ENCODE measurements around the gene IPCEF1. TPM values are rescaled to one million over a fixed set of nuclear protein-coding genes. Genes with fewer than 3 reads are reported as not detected.

Gene IPCEF1
- 10 to 100 TPM; 22.6 to 24.4 TPM for total RNA-seq

GRCh38 chr6:154356690-154357089, at the start of gene IPCEF1:
Gene IPCEF1 (minus strand): TSS chr6:154356803. CDS start chr6:154265947, 90,856 bp downstream.
- ChIA-PET CTCF (no interaction called here), POLR2A (no interaction called here)
- DNase-seq (no peak), ATAC-seq (no peak)
- no peak within 1 kb of the TSS for H3K27ac Mint-ChIP-seq
- H3K9me3 Mint-ChIP-seq (ENCODE audit: insufficient read depth), result no peaks in the 10 kb centered on the region
- no peaks in the 10 kb centered on the region for H3K36me3 Mint-ChIP-seq (ENCODE audit: low read depth)
- H3K4me3 Mint-ChIP-seq, result no peak within 1 kb of the TSS
- no peaks in the 10 kb centered on the region for H3K27me3 Mint-ChIP-seq (ENCODE audit: low read depth)
- peaks cover 41% of the 10 kb centered on the region for H3K4me1 Mint-ChIP-seq (ENCODE audit: low read depth)

- Mint-ChIP-seq H3K36me3 (ENCODE audit: low read depth) (no peaks in the 10 kb centered on the region), H3K4me3 (no peak overlapping the region), H3K27ac (no peak overlapping the region), H3K9me3 (ENCODE audit: insufficient read depth) (no peaks in the 10 kb centered on the region), H3K27me3 (ENCODE audit: low read depth) (no peaks in the 10 kb centered on the region), H3K4me1 (ENCODE audit: low read depth) (peaks cover 5% of the 10 kb centered on the region)
- ATAC-seq (no peak), DNase-seq (no peak)
- POLR2A ChIA-PET, result no interaction called here
- CTCF ChIA-PET, result no interaction called here
Measured at GRCh38 chr6:154406301-154406700, 49.7 kb upstream of the IPCEF1 start.

- ChIA-PET POLR2A (no interaction called here), CTCF (no interaction called here)
- DNase-seq (no peak), ATAC-seq (no peak)
- H3K4me3 Mint-ChIP-seq, result no peak overlapping the region
- no peaks in the 10 kb centered on the region for H3K27me3 Mint-ChIP-seq (ENCODE audit: low read depth)
- H3K27ac Mint-ChIP-seq, result no peak overlapping the region
- no peaks in the 10 kb centered on the region for H3K9me3 Mint-ChIP-seq (ENCODE audit: insufficient read depth)
- peaks cover 5% of the 10 kb centered on the region for H3K4me1 Mint-ChIP-seq (ENCODE audit: low read depth)
- H3K36me3 Mint-ChIP-seq (ENCODE audit: low read depth), result no peaks in the 10 kb centered on the region
Measured at GRCh38 chr6:154404791-154405400, 48.3 kb upstream of the IPCEF1 start.

- Mint-ChIP-seq H3K4me1 (ENCODE audit: low read depth) (peaks cover 5% of the 10 kb centered on the region), H3K36me3 (ENCODE audit: low read depth) (no peaks in the 10 kb centered on the region), H3K27me3 (ENCODE audit: low read depth) (no peaks in the 10 kb centered on the region), H3K9me3 (ENCODE audit: insufficient read depth) (no peaks in the 10 kb centered on the region), H3K4me3 (no peak overlapping the region), H3K27ac (no peak overlapping the region)
- no peak for DNase-seq
- ChIA-PET POLR2A (no interaction called here), CTCF (no interaction called here)
- no peak for ATAC-seq
Measured at GRCh38 chr6:154403788-154404187, 47.2 kb upstream of the IPCEF1 start.

GRCh38 chr6:154402081-154402780, 45.6 kb upstream of the IPCEF1 start:
- no peak overlapping the region for H3K4me3 Mint-ChIP-seq
- DNase-seq, result no peak
- POLR2A ChIA-PET, result no interaction called here
- no peak overlapping the region for H3K27ac Mint-ChIP-seq
- H3K36me3 Mint-ChIP-seq (ENCODE audit: low read depth), result no peaks in the 10 kb centered on the region
- no peak for ATAC-seq
- peaks cover 5% of the 10 kb centered on the region for H3K4me1 Mint-ChIP-seq (ENCODE audit: low read depth)
- CTCF ChIA-PET, result no interaction called here
- H3K27me3 Mint-ChIP-seq (ENCODE audit: low read depth), result no peaks in the 10 kb centered on the region
- no peaks in the 10 kb centered on the region for H3K9me3 Mint-ChIP-seq (ENCODE audit: insufficient read depth)

- Mint-ChIP-seq H3K27me3 (ENCODE audit: low read depth) (peaks cover 2% of the 10 kb centered on the region), H3K9me3 (ENCODE audit: insufficient read depth) (no peaks in the 10 kb centered on the region), H3K36me3 (ENCODE audit: low read depth) (no peaks in the 10 kb centered on the region), H3K4me1 (ENCODE audit: low read depth) (peaks cover 5% of the 10 kb centered on the region), H3K27ac (no peak overlapping the region), H3K4me3 (no peak overlapping the region)
- POLR2A ChIA-PET, result no interaction called here
- CTCF ChIA-PET, result interaction anchor here (0.7 kb wide), 1 partner anchor 173 kb away, joined by 3 read pairs; no protein-coding TSS in a partner anchor
- no peak for ATAC-seq
- DNase-seq, result no peak
Measured at GRCh38 chr6:154399097-154399496, 42.5 kb upstream of the IPCEF1 start.

GRCh38 chr6:154397491-154398195, 41.0 kb upstream of the IPCEF1 start:
- Mint-ChIP-seq H3K9me3 (ENCODE audit: insufficient read depth) (no peaks in the 10 kb centered on the region), H3K27ac (no peak overlapping the region), H3K27me3 (ENCODE audit: low read depth) (peaks cover 2% of the 10 kb centered on the region), H3K36me3 (ENCODE audit: low read depth) (no peaks in the 10 kb centered on the region), H3K4me1 (ENCODE audit: low read depth) (no peaks in the 10 kb centered on the region), H3K4me3 (no peak overlapping the region)
- CTCF ChIA-PET, result no interaction called here
- POLR2A ChIA-PET, result no interaction called here
- no peak for DNase-seq
- no peak for ATAC-seq

- Mint-ChIP-seq H3K4me1 (ENCODE audit: low read depth) (no peaks in the 10 kb centered on the region), H3K27ac (no peak overlapping the region), H3K4me3 (no peak overlapping the region), H3K27me3 (ENCODE audit: low read depth) (peaks cover 2% of the 10 kb centered on the region), H3K9me3 (ENCODE audit: insufficient read depth) (no peaks in the 10 kb centered on the region), H3K36me3 (ENCODE audit: low read depth) (no peaks in the 10 kb centered on the region)
- POLR2A ChIA-PET, result no interaction called here
- no peak for DNase-seq
- CTCF ChIA-PET, result no interaction called here
- ATAC-seq, result no peak
Measured at GRCh38 chr6:154395878-154396277, 39.3 kb upstream of the IPCEF1 start.

- ChIA-PET CTCF (no interaction called here), POLR2A (no interaction called here)
- H3K9me3 Mint-ChIP-seq (ENCODE audit: insufficient read depth), result no peaks in the 10 kb centered on the region
- DNase-seq (no peak), ATAC-seq (no peak)
- H3K4me3 Mint-ChIP-seq, result no peak overlapping the region
- no peaks in the 10 kb centered on the region for H3K4me1 Mint-ChIP-seq (ENCODE audit: low read depth)
- H3K36me3 Mint-ChIP-seq (ENCODE audit: low read depth), result no peaks in the 10 kb centered on the region
- H3K27me3 Mint-ChIP-seq (ENCODE audit: low read depth), result peaks cover 2% of the 10 kb centered on the region
- H3K27ac Mint-ChIP-seq, result no peak overlapping the region
Measured at GRCh38 chr6:154395316-154395715, 38.7 kb upstream of the IPCEF1 start.

- Mint-ChIP-seq H3K4me1 (ENCODE audit: low read depth) (no peaks in the 10 kb centered on the region), H3K36me3 (ENCODE audit: low read depth) (no peaks in the 10 kb centered on the region), H3K27ac (no peak overlapping the region), H3K4me3 (no peak overlapping the region), H3K9me3 (ENCODE audit: insufficient read depth) (no peaks in the 10 kb centered on the region), H3K27me3 (ENCODE audit: low read depth) (peaks cover 2% of the 10 kb centered on the region)
- CTCF ChIA-PET, result no interaction called here
- DNase-seq (no peak), ATAC-seq (no peak)
- POLR2A ChIA-PET, result no interaction called here
Measured at GRCh38 chr6:154394571-154394970, 38.0 kb upstream of the IPCEF1 start.

- Mint-ChIP-seq H3K4me3 (no peak overlapping the region), H3K27me3 (ENCODE audit: low read depth) (peaks cover 6% of the 10 kb centered on the region), H3K27ac (no peak overlapping the region), H3K4me1 (ENCODE audit: low read depth) (no peaks in the 10 kb centered on the region), H3K9me3 (ENCODE audit: insufficient read depth) (no peaks in the 10 kb centered on the region), H3K36me3 (ENCODE audit: low read depth) (no peaks in the 10 kb centered on the region)
- DNase-seq (no peak), ATAC-seq (no peak)
- CTCF ChIA-PET, result no interaction called here
- POLR2A ChIA-PET, result no interaction called here
Measured at GRCh38 chr6:154390034-154390433, 33.4 kb upstream of the IPCEF1 start.

GRCh38 chr6:154388803-154389202, 32.2 kb upstream of the IPCEF1 start:
- Mint-ChIP-seq H3K4me1 (ENCODE audit: low read depth) (no peaks in the 10 kb centered on the region), H3K27me3 (ENCODE audit: low read depth) (peaks cover 4% of the 10 kb centered on the region), H3K4me3 (no peak overlapping the region), H3K27ac (no peak overlapping the region), H3K9me3 (ENCODE audit: insufficient read depth) (no peaks in the 10 kb centered on the region), H3K36me3 (ENCODE audit: low read depth) (no peaks in the 10 kb centered on the region)
- CTCF ChIA-PET, result no interaction called here
- POLR2A ChIA-PET, result no interaction called here
- ATAC-seq (no peak), DNase-seq (no peak)

All from activated CD8-positive, alpha-beta T cell treated with anti-CD3 and anti-CD28 coated beads, Interleukin-2, amount 10 ng/mL, durations not matched to agents 7 days and 5 days (primary cell).